ENCODE data around the gene CCDC92.

DNA sequence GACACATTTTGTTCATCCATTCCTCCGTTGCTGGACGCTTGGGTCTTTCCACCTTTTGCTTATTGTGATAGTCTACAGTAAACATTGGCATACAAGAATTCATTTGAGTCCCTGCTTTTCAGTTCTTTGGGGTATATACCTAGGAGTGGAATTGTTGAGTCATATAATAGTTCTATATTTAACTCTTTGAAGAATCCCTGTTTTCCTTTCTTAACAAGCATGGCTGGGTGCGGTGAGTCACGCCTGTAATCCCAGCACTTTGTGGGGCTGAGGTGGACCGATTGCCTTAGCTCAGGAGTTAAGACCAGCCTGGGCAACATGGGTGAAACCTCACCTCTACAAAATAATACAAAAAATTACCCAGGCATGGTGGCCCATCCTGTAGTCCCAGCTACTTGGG is 75.4 kb downstream of the CCDC92 start:
- TF ChIP-seq USF1 (IDR thresholded peaks at IDR 0.05) (no peak), CEBPB (IDR thresholded peaks at IDR 0.05) (no peak), RAD21 (IDR thresholded peaks at IDR 0.05; ENCODE audit: low read depth) (no peak), TEAD4 (IDR thresholded peaks at IDR 0.05) (no peak), EP300 (IDR thresholded peaks at IDR 0.05; ENCODE audit: borderline replicate concordance) (no peak), EGR1 (IDR thresholded peaks at IDR 0.05) (no peak), MAX (IDR thresholded peaks at IDR 0.05) (no peak), FOXM1 (IDR thresholded peaks at IDR 0.05; ENCODE audit: borderline replicate concordance, low read depth) (no peak), TAF1 (IDR thresholded peaks at IDR 0.05; ENCODE audit: low read depth) (no peak)
- TF ChIP-seq, protein P1, sequence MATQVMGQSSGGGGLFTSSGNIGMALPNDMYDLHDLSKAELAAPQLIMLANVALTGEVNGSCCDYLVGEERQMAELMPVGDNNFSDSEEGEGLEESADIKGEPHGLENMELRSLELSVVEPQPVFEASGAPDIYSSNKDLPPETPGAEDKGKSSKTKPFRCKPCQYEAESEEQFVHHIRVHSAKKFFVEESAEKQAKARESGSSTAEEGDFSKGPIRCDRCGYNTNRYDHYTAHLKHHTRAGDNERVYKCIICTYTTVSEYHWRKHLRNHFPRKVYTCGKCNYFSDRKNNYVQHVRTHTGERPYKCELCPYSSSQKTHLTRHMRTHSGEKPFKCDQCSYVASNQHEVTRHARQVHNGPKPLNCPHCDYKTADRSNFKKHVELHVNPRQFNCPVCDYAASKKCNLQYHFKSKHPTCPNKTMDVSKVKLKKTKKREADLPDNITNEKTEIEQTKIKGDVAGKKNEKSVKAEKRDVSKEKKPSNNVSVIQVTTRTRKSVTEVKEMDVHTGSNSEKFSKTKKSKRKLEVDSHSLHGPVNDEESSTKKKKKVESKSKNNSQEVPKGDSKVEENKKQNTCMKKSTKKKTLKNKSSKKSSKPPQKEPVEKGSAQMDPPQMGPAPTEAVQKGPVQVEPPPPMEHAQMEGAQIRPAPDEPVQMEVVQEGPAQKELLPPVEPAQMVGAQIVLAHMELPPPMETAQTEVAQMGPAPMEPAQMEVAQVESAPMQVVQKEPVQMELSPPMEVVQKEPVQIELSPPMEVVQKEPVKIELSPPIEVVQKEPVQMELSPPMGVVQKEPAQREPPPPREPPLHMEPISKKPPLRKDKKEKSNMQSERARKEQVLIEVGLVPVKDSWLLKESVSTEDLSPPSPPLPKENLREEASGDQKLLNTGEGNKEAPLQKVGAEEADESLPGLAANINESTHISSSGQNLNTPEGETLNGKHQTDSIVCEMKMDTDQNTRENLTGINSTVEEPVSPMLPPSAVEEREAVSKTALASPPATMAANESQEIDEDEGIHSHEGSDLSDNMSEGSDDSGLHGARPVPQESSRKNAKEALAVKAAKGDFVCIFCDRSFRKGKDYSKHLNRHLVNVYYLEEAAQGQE (IDR thresholded peaks at IDR 0.05; ENCODE audit: low read depth), result no peak
